ENCODE data around the gene SOX12. TPM values are rescaled to one million over a fixed set of nuclear protein-coding genes. Genes with fewer than 3 reads are reported as not detected.

The SOX12 gene
- polyA plus RNA-seq, 1 of the 3 experiments (the other 2 are of a cell fraction), result 11.3 TPM

GRCh38 chr20:284172-284571, 41.2 kb upstream of the SOX12 start:
- Histone ChIP-seq H3K36me3 (replicated peaks in 1 of 2; ENCODE audit: control insufficient read depth in 1 of 2, insufficient read depth in 2 of 2, low read length in 1 of 2) (no peaks in the 10 kb centered on the region), H3K4me2 (no peak overlapping the region), H4K20me1 (ENCODE audit: insufficient read depth) (no peaks in the 10 kb centered on the region), H3K4me1 (ENCODE audit: control insufficient read depth in 1 of 2, insufficient read depth in 2 of 2, low read depth in 1 of 2, low read length in 1 of 2) (no peaks in the 10 kb centered on the region; a peak in 1 of 4 replicates), H2AFZ (ENCODE audit: low read depth) (no peak overlapping the region), H3K9me3 (no peaks in the 10 kb centered on the region), H3K27me3 (ENCODE audit: insufficient read depth) (no peaks in the 10 kb centered on the region), H3F3A (replicated peaks; ENCODE audit: insufficient read depth) (no peaks in the 10 kb centered on the region), H3K27ac (ENCODE audit: low read depth in 2 of 2, low read length in 1 of 2) (no peak overlapping the region), H3K9ac (no peak overlapping the region), H3K9me2 (no peaks in the 10 kb centered on the region), H3K4me3 (ENCODE audit: low read depth in 2 of 2, low read length in 1 of 2) (no peak overlapping the region), H3K79me2 (ENCODE audit: insufficient read depth) (peaks cover 2% of the 10 kb centered on the region; the same call in 1 of the 2 replicates)
- POLR2A ChIA-PET, result no interaction called here
- CTCF ChIA-PET, result interaction anchor here (2.6 kb wide), 1 partner anchor 17 kb away, joined by 8 read pairs; no protein-coding TSS in a partner anchor
- WGBS (ENCODE audit: low lambda C conversion rate), result 63% methylated on average over 3 of the region's 3 CpGs
- DNase-seq, result no peak
- TF ChIP-seq FOSL2 (IDR thresholded peaks at IDR 0.05; ENCODE audit: borderline replicate concordance, low read depth), result no peak
- no peak for TF ChIP-seq IRF3 (IDR thresholded peaks at IDR 0.05; ENCODE audit: low read depth, low read length)
- TF ChIP-seq EZH2phosphoT487 (IDR thresholded peaks at IDR 0.05; ENCODE audit: borderline replicate concordance, low read depth), result no peak

GRCh38 chr20:286508-286907, 38.8 kb upstream of the SOX12 start:
- no peaks in the 10 kb centered on the region for H3F3A ChIP-seq (replicated peaks; ENCODE audit: insufficient read depth)
- WGBS (ENCODE audit: low lambda C conversion rate), result 92% methylated on average over 2 of the region's 2 CpGs
- CTCF ChIA-PET, result interaction anchor here (1.6 kb wide), 1 partner anchor 12 kb away, joined by 4 read pairs; no protein-coding TSS in a partner anchor

More at GRCh38 chr20:286508-286907, 38.8 kb upstream of the SOX12 start:
- Histone ChIP-seq H2AFZ (ENCODE audit: low read depth) (no peak overlapping the region), H3K4me3 (ENCODE audit: low read depth in 2 of 2, low read length in 1 of 2) (no peak overlapping the region), H3K4me1 (ENCODE audit: control insufficient read depth in 1 of 2, insufficient read depth in 2 of 2, low read depth in 1 of 2, low read length in 1 of 2) (peaks cover 3 to 9% of the 10 kb centered on the region in 2 experiments; a peak in 3 of 4 replicates), H4K20me1 (ENCODE audit: insufficient read depth) (no peaks in the 10 kb centered on the region), H3K4me2 (no peak overlapping the region), H3K27ac (ENCODE audit: low read depth in 2 of 2, low read length in 1 of 2) (no peak overlapping the region), H3K9ac (no peak overlapping the region), H3K27me3 (ENCODE audit: insufficient read depth) (no peaks in the 10 kb centered on the region), H3K9me2 (no peaks in the 10 kb centered on the region), H3K79me2 (ENCODE audit: insufficient read depth) (peaks cover 9% of the 10 kb centered on the region; the same call in 1 of the 2 replicates), H3K36me3 (replicated peaks in 1 of 2; ENCODE audit: control insufficient read depth in 1 of 2, insufficient read depth in 2 of 2, low read length in 1 of 2) (no peaks in the 10 kb centered on the region), H3K9me3 (no peaks in the 10 kb centered on the region)
- POLR2A ChIA-PET, result no interaction called here
- no peak for TF ChIP-seq ZBTB33 (IDR thresholded peaks at IDR 0.05; ENCODE audit: borderline replicate concordance, low read depth)
- no peak for DNase-seq

Measured in SK-N-SH (cell line).